GM23338 (cell line): ENCODE measurements around the gene MGLL. TPM values are rescaled to one million over a fixed set of nuclear protein-coding genes. Genes with fewer than 3 reads are reported as not detected.
A peak's percentile ranks its signal among the peaks of the same experiment; 100 is the strongest.

ENCODE experiments used
- ATAC-seq: fragments of 200-7000 bp; cut with Tn5 transposase; 3 replicates; pipeline ENCODE4 v1.9.1; 2020
- DNase-seq: peaks from one replicate; pipeline ENCODE4 v3.0.0-alpha.2; 2015; ENCODE audit warnings: low spot score
- H2AFZ ChIP-seq: fragments of 200-600 bp; sonication (generic); 2 replicates; pipeline ENCODE4 v1.8.0; 2016; ENCODE audit warnings: antibody characterized with exemption, mild to moderate bottlenecking, moderate library complexity
- H3F3A ChIP-seq: fragments of 200-600 bp; sonication (generic); replicated peaks from 2 replicates; pipeline ENCODE4 v1.8.0; 2017; ENCODE audit warnings: antibody characterized with exemption, mixed run types, low read depth
- H3K27ac ChIP-seq: fragments of 200-600 bp; sonication (generic); 2 replicates; pipeline ENCODE4 v1.6.1; 2016; ENCODE audit warnings: low read depth
- H3K27me3 ChIP-seq: fragments of 200-600 bp; sonication (generic); 2 replicates; pipeline ENCODE4 v1.8.0; 2016; ENCODE audit warnings: mild to moderate bottlenecking, mixed run types, moderate library complexity; ENCODE audit not compliant: insufficient read depth
- H3K36me3 ChIP-seq: fragments of 200-600 bp; sonication (generic); 2 replicates; pipeline ENCODE4 v1.8.0; 2016; ENCODE audit warnings: mild to moderate bottlenecking; ENCODE audit not compliant: insufficient read depth
- H3K4me1 ChIP-seq: fragments of 200-600 bp; sonication (generic); 2 replicates; pipeline ENCODE4 v1.8.0; 2016; ENCODE audit warnings: mild to moderate bottlenecking, moderate library complexity; ENCODE audit not compliant: insufficient read depth
- H3K4me2 ChIP-seq: fragments of 200-600 bp; sonication (generic); 2 replicates; pipeline ENCODE4 v1.7.1; 2017; ENCODE audit warnings: mixed run types
- H3K4me3 ChIP-seq: fragments of 200-600 bp; sonication (generic); 2 replicates; pipeline ENCODE4 v1.6.1; 2016; ENCODE audit warnings: mixed run types
- H3K79me2 ChIP-seq: fragments of 200-600 bp; sonication (generic); replicated peaks from 2 replicates; pipeline ENCODE4 v1.8.0; 2017; ENCODE audit warnings: mild to moderate bottlenecking; ENCODE audit not compliant: insufficient read depth
- H3K9me2 ChIP-seq: fragments of 200-600 bp; sonication (generic); 2 replicates; pipeline ENCODE4 v1.8.0; 2017; ENCODE audit not compliant: insufficient read depth
- H4K20me1 ChIP-seq: fragments of 200-600 bp; sonication (generic); replicated peaks from 2 replicates; pipeline ENCODE4 v1.8.0; 2017; ENCODE audit warnings: mild to moderate bottlenecking; ENCODE audit not compliant: insufficient read depth
- H3K27ac Mint-ChIP-seq: 2 replicates; pipeline ENCODE4 v1.8.0; 2020; ENCODE audit warnings: inconsistent platforms, mild to moderate bottlenecking, moderate library complexity, mixed read lengths
- H3K27me3 Mint-ChIP-seq: 3 replicates; pipeline ENCODE4 v1.8.0; 2022; ENCODE audit warnings: low read depth, mild to moderate bottlenecking, moderate library complexity, mixed read lengths, inconsistent platforms; ENCODE audit not compliant: insufficient read depth, poor library complexity
- H3K36me3 Mint-ChIP-seq: 3 replicates; pipeline ENCODE4 v1.8.0; 2021; ENCODE audit warnings: low read depth, mild to moderate bottlenecking, inconsistent platforms, moderate library complexity, mixed read lengths
- H3K4me1 Mint-ChIP-seq: 3 replicates; pipeline ENCODE4 v1.8.0; 2020; ENCODE audit warnings: mild to moderate bottlenecking, inconsistent platforms, mixed read lengths
- H3K4me3 Mint-ChIP-seq: 3 replicates; pipeline ENCODE4 v1.8.0; 2021; ENCODE audit warnings: moderate library complexity, mild to moderate bottlenecking, inconsistent platforms, mixed read lengths
- H3K9me3 Mint-ChIP-seq: 3 replicates; pipeline ENCODE4 v1.8.0; 2020; ENCODE audit warnings: moderate library complexity, mild to moderate bottlenecking, inconsistent platforms, mixed read lengths
- CREB1 ChIP-seq: fragments of 250-450 bp; sonication (Bioruptor Pico); IDR thresholded peaks from 2 replicates; pipeline ENCODE4 v1.5.0; 2020; ENCODE audit warnings: low read depth, mild to moderate bottlenecking, moderate library complexity
- CTCF ChIP-seq, 2 experiments: fragments of 200-600 bp in 1 of 2; sonication (generic) in 1 of 2; conservative IDR thresholded peaks; 2 replicates each; pipeline versions ENCODE4 v1.5.1 to v1.6.1; 2016 to 2017; ENCODE audit warnings: antibody characterized with exemption in 2 of 2, low read depth in 2 of 2, mild to moderate bottlenecking in 2 of 2, moderate library complexity in 1 of 2
- ETS1 ChIP-seq: IDR thresholded peaks from 2 replicates; pipeline ENCODE4 v1.6.1; 2016; ENCODE audit warnings: antibody characterized with exemption
- EZH2 ChIP-seq: fragments of 200-600 bp; sonication (generic); IDR thresholded peaks from one replicate; pipeline ENCODE4 v1.8.0; 2017; ENCODE audit warnings: antibody characterized with exemption, mild to moderate bottlenecking, low read depth; ENCODE audit not compliant: unreplicated experiment
- EZH2phosphoT487 ChIP-seq: fragments of 200-600 bp; sonication (generic); IDR thresholded peaks from one replicate; pipeline ENCODE4 v1.8.1; 2018; ENCODE audit warnings: antibody characterized with exemption; ENCODE audit not compliant: unreplicated experiment
- JUNB ChIP-seq: IDR thresholded peaks from one replicate; pipeline ENCODE4 v1.6.1; 2016; ENCODE audit warnings: antibody characterized with exemption; ENCODE audit not compliant: unreplicated experiment
- NANOG ChIP-seq: IDR thresholded peaks from 2 replicates; pipeline ENCODE4 v1.6.1; 2016; ENCODE audit warnings: antibody characterized with exemption, borderline replicate concordance
- POLR2AphosphoS5 ChIP-seq: IDR thresholded peaks from 2 replicates; pipeline ENCODE4 v1.6.1; 2016; ENCODE audit warnings: antibody characterized with exemption, low read depth
- STAT1 ChIP-seq: IDR thresholded peaks from one replicate; pipeline ENCODE4 v1.6.1; 2016; ENCODE audit warnings: antibody characterized with exemption; ENCODE audit not compliant: unreplicated experiment
- ZNF114 ChIP-seq: fragments of 250-450 bp; sonication (Bioruptor Pico); IDR thresholded peaks from 2 replicates; pipeline ENCODE4 v1.5.0; 2020; ENCODE audit warnings: mild to moderate bottlenecking, moderate library complexity
- ZNF331 ChIP-seq: fragments of 250-450 bp; sonication (Bioruptor Pico); IDR thresholded peaks from 2 replicates; pipeline ENCODE4 v1.5.0; 2020; ENCODE audit warnings: low read depth, mild to moderate bottlenecking, moderate library complexity
- ZNF462 ChIP-seq: fragments of 250-450 bp; sonication (Bioruptor Pico); IDR thresholded peaks from 2 replicates; pipeline ENCODE4 v1.5.0; 2020; ENCODE audit warnings: mild to moderate bottlenecking, moderate library complexity
- polyA plus RNA-seq: library from polyadenylated mRNA; unstranded; fragments of >200 nt; fragmentation: Nextera tagmentation; extraction: Ambion mirVana; gene quantifications from 2 replicates; pipeline ENCODE4 v1.2.1, GENCODE V29; 2016
- total RNA-seq: library from RNA; depleted of rRNA; stranded (reverse); fragments of >200 nt; shearing (Covaris generic); gene quantifications from 2 replicates; pipeline ENCODE4 v1.2.3, GENCODE V29; 2014

Gene MGLL
- total and polyA plus RNA-seq, 2 experiments from 2014 or later: 0.71 to 0.83 TPM

- TF ChIP-seq ZNF462 (CRISPR knock-in tag): no peak
- TF ChIP-seq JUNB: no peak
- TF ChIP-seq ETS1: no peak
- no peak for TF ChIP-seq NANOG
- TF ChIP-seq EZH2phosphoT487: no peak
- no peak for TF ChIP-seq ZNF114 (CRISPR knock-in tag)
- no peak for TF ChIP-seq EZH2
These were observed 31.5 kb downstream of the MGLL start (continued) for GRCh38 chr3:127790882-127791183.

GRCh38 chr3:127789990-127790881 is 32.1 kb downstream of the MGLL start:
- Mint-ChIP-seq H3K9me3 (no peaks in the 10 kb centered on the region), H3K4me1 (peaks cover 11% of the 10 kb centered on the region), H3K27ac (no peak overlapping the region), H3K36me3 (no peaks in the 10 kb centered on the region), H3K4me3 (no peak overlapping the region), H3K27me3 (peaks cover 14% of the 10 kb centered on the region)
- no peaks in the 10 kb centered on the region for H3K27me3 ChIP-seq
- H3K27ac ChIP-seq: no peak overlapping the region
- no peak overlapping the region for H3K4me2 ChIP-seq
- no peaks in the 10 kb centered on the region for H3K79me2 ChIP-seq
- no peak overlapping the region for H3K4me3 ChIP-seq
- peak overlapping the region; percentile 85 for H2AFZ ChIP-seq
- DNase-seq: no peak
- H3K4me1 ChIP-seq: no peaks in the 10 kb centered on the region
- no peaks in the 10 kb centered on the region for H3K36me3 ChIP-seq
- H4K20me1 ChIP-seq: no peaks in the 10 kb centered on the region
- no peaks in the 10 kb centered on the region for H3K9me2 ChIP-seq
- H3F3A ChIP-seq: no peaks in the 10 kb centered on the region
- no peak for ATAC-seq
- TF ChIP-seq JUNB: no peak
- no peak for TF ChIP-seq STAT1
- TF ChIP-seq NANOG: no peak
- no peak for TF ChIP-seq CTCF (conservative IDR thresholded peaks at IDR 0.05; ENCODE audit: low read depth in 2 of 2)
- no peak for TF ChIP-seq EZH2
- no peak for TF ChIP-seq ZNF114 (CRISPR knock-in tag)
- no peak for TF ChIP-seq ZNF331 (CRISPR knock-in tag)
- TF ChIP-seq CREB1 (CRISPR knock-in tag): no peak
- TF ChIP-seq POLR2AphosphoS5: no peak
